HG03378 (cell line): ENCODE measurements around the gene IQGAP2.

Source experiments
- ATAC-seq: cut with Tn5 transposase; IDR thresholded peaks from one replicate; pipeline ENCODE4 v1.9.1; 2021; ENCODE audit warnings: mild to moderate bottlenecking, moderate library complexity; ENCODE audit not compliant: unreplicated experiment

The IQGAP2 gene

DNA sequence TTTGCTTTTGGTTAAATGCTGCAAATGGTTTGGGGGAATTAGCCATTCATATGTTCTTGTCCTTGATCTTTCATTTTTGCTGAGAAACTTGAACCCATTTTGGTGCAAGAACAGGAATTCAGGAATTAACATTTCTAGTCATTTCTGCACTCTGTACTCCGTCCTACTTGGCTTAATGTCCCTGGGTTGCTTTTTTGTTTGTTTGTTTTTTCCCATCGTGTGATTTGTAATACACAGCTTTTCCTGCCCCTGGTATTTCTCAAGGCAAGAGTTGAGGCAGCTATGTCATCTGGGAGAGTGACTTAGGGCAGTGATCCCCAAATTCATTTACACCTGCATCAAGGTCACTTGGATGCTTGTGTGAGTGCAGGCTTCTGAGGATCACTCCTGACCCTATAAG, 71.3 kb downstream of the IQGAP2 start:
- no peak for ATAC-seq

DNA sequence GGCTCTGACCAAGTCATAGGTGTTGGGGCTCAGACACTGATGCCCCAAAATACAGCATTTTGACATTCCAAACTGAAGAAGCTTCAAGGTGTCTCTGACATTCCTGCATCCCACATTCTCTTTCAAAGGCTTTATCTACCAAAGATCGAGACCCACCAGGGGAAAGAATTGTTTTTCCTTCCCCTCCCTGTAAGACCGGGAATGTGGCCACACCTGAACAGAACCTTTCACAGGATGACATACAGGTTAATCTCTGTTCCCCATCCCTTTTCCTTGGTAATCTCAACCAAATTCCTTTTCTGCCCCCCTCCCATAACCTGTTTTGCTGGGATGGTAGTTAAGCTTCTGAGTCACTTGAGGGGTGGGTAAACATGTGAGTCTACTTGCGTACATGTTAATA, 72.3 kb downstream of the IQGAP2 start:
- no peak for ATAC-seq

DNA sequence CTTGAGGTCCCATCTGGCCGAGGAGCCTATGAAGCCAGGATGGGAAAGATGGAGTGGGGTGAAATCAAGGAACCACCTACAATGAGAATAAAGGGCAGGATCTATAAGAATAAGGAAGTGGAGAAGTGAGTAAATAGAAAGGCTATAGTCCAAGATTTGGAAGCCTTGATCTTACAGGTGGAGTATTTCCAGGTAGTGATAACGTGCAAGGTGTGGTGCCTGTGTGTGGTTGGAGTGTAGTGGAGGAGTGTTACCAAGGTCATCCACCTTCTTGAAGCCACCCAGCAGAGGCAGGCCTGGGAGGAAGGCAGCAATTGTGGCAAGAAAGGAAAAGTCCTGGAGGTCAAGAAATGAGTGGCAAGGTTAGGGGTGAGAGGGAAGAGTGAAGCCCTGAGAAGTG, 72.9 kb downstream of the IQGAP2 start:
- no peak for ATAC-seq

DNA sequence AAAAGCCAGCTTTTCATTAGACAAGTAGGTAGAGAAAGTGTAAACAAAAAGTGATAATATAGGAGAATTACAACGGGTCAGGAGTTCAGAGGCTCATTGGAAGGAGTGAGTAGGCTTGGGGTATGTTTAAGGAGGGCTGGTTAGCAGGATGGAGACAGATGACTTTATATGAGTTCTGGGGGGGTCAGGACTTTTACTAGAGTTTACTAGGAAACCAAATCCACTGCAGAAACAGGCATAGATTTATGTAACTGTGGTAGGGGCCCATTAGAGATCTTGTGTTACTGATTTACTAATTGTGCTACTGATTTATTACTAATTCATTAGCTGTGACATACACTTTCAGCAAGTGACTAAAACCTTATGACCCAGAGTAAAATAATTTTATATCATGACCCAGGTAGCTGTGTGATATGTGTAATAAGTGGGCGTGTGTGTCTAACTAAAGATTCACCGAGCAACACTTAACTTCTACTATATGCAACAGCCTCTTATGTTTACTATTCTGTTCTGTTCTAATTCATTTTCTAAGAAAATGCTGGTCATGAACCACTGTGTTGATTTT, 73.5 kb downstream of the IQGAP2 start:
- no peak for ATAC-seq

DNA sequence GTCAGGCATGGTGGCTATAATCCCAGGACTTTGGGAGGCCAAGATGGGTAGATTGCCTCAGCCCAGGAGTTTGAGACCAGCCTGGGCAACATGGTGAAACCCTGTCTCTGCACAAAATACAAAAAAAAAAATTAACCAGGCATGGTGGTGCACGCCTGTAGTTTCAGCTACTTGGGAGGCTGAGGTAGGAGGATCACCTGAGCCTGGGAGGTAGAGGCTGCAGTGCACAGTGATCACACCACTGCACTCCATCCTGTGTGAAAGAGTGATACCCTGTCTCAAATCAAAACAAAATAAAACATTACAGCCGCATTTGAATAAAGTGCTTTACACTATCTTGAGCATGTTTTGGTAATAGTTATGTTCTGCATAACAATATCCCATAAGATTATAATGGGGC, 74.0 kb downstream of the IQGAP2 start:
- ATAC-seq = no peak

DNA sequence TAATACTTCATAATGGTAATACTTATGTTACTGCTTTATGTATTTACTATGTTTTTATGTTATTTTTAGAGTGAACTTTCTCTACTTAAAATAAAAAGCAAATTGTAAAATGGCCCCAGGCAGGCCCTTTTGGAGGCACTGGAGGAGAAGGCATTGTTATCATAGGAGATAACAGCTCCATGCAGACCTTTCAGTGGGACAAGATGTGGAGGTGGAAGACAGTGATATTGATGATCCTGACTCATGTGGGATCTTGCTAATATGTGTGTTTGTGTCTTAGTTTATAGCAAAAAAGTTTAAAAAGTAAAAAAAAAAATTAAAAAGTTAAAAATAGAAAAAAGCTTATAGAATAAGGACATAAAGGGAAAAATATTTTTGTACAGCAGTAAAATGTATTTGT, 74.5 kb downstream of the IQGAP2 start:
- no peak for ATAC-seq

DNA sequence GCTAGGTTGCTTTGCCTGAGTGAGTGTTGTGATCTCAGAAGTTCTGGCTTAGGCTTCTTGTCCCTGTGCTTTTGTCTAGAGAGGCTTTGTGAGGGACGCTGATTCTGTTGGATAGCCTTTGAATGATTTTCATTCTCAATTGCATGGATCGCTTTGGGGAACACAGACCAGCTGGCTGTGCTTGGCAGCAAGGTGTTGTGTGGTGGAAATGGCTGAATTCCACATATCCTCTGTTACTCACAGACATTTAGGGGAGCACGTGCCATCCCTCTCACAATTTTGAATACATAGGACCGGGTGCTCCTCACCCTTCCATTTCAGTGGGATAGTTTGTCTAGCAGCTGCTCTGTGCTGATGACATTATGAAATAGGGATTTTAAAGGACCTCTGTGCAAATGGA, 76.2 kb downstream of the IQGAP2 start:
- ATAC-seq = no peak

DNA sequence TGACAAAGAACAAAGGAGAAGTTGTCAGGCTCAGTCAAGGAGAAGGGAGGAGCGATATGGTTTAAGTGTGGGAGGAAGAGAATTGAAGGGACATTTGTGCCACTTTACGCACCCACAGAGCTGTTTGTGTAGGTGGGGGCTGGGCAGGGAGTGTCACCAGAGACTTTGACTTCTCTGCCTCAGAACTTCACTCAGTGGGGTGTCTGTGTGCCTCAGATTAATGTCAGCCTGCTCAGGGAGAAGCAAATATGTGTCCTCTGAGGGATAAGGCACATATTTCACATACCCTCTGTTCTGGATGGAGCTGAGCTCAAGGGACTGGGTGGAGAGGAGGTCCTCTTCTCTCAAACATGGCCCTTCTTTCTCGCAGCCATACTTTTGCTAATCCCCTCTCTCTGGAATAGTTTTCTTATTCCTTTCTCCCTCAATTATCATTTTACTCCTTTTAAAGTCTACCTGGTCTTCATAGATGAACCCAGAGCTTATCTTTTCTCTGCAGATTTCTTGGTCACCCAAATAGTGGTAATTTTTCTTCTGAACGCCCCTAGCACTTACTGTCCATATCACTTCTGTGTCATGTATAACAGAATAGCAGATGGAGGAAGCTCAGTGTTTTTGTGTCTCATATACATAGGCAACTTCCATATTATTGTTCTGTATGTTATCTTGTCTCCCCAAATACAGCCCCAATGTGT, 77.0 kb downstream of the IQGAP2 start:
- ATAC-seq = no peak

DNA sequence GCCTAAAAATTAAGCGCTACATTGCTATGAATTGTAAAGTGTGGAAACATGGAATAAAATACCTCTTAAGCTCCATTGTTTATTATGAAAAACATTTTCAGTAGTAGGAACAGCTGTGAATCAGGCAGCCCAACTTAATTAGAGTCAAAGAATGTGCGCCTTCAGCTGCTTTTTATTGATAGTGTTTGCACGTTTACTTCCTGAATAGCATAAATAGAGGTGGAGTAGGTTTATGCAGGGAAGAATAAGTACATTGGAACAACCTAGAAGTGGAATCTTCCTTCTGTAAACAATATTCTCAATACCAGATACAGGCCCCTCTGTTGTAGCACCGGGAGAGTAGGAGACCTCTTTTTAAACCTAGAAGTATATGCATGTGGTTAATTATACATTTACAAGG, 79.9 kb downstream of the IQGAP2 start:
- ATAC-seq = no peak

DNA sequence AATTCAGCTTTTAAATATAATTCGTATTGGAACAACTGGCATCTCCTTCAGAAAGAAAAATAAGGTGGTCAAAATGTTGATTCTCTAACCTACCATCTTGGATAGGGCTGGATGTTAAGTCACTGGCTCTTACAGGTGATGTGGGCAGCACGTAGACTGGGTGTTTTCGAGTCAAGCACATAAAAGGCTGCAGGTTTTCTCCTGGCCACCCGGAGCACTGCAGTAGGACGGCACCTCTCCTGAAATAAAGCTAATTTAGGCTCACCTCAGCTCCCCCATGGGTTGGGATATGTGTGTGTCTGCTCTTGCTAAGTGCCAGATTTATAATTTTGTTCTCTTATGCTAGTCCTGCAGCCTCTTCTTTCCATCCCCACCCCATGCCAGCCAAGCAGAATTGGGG, 80.3 kb downstream of the IQGAP2 start:
- no peak for ATAC-seq

DNA sequence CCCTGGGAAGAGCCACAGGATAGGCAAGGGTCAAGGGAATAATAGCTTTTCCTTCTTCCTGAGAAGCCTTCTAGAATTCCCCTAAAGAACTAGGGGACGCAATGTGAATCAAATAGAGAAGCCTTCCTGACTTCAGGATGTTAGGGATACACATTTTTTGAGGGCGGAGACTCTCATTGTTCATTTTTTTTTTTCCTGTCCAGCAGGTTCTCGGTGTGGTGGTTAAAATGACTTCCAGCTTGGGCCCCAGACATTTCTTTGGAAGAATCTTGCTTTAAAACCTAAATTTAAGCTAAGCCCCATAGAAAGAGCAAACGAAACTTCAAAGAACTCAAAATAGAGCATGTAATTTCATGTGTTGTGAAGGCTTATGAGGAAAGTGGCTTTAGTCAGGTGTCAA, 80.8 kb downstream of the IQGAP2 start:
- no peak for ATAC-seq

DNA sequence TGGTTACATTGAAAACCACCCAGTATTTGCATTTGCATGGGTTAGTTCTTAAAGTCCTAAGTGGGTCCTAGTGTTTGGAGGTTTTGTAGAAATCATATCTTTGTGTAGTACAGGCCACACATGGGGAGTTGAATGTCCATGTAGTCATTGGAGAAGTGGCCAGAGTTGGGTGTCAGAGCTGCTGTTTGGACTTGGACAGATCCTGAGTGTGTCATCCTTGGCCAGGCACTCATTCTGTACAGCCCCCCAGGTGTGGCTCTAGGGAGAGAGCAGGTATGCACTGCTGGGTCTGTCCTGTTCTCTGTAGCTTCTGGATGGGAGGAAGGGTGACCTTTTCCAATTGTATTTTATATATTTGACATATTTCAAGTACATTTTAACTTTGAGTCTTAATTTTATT, 82.4 kb downstream of the IQGAP2 start:
- ATAC-seq = no peak

DNA sequence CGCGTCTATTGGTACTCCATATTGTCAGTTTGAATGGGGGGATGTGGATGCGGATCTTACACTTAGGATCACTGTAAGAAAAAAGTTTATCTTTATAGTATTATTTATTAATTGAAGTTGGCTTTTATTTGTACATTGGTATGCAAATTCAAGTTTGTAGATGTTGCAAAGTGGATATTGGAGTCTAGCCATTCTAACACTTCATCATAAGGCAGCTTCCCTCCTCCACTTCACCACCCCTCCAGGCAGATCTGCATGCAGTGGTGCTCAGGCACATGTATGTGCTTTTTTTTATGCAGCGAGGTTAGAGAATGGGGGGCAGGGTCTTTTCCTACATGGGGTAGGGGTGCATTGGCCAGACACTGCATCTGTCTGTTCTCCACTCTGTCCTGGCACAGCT, 84.3 kb downstream of the IQGAP2 start:
- no peak for ATAC-seq

DNA sequence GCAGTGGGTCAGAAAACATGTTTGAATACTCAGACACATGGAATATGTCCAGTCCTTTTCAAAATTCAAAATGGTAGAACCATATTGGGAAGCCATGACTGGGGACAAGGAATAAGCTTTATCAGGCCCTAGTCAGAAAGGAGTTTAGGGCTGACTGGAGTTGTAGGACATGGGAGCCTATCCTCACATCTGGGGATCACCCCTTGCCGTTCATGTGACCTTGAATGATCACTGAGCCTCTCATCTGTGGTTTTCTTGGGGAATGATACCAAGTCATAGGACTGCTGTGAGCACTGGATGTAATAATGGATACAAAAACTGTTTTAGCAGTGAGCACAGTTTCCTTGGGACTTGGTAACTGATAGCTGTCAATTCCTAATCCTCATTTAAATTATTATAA, 84.7 kb downstream of the IQGAP2 start:
- no peak for ATAC-seq

DNA sequence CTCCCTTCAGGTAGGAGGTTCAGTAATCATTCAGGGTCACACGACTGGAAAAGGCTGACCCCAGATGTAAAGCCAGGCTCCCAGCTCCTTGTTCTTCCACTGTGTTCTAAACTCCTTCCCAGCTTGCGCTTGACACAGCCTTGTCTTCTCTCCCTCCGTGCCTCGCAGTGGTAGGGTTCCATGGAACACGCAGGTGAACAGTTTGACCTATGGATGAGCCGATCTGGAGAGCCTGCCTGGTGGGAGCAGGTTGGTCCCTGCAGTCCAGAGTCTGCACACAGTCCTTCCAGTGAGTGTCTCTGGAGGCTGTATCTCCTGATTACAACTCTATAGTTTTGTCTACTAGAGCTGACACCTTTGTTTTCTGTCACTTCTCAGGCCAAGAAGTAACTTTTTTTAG, 85.9 kb downstream of the IQGAP2 start:
- no peak for ATAC-seq

DNA sequence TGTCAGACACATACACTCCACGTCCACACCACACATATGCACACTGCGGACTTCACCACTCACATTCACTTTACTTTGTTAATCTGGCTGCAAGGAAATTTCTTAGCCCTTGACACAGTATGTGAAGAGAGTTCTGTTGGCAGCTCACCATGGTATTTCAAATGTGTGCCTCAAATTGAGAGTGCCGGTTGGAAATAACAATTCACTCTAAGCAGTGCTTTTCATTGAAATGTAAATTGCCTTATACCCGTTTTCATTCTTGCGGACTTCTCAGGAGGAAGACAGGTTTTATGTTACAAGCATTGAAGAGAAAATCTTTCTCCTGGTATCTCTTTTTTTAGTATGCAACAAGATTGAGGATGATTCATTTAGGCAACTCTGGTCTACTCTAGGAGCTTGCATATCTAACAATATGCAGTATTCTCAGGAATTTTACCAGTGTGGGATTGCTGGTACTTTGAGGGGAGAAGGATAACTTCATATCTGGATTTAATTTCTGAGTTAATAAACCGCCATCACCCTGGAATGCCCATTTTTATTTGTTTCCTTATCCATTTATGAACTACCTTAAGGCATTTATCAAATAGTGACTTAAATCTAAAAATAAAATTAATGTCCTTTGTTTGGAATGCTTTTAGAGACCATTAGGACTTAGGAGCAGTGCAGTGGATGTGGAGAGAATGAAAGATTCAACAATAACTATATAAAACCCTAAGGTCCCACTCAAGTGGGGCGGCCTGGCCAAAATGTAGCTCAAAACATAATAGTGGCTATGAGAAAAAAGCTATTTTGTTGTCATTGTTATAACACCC, 87.0 kb downstream of the IQGAP2 start:
- ATAC-seq = no peak

DNA sequence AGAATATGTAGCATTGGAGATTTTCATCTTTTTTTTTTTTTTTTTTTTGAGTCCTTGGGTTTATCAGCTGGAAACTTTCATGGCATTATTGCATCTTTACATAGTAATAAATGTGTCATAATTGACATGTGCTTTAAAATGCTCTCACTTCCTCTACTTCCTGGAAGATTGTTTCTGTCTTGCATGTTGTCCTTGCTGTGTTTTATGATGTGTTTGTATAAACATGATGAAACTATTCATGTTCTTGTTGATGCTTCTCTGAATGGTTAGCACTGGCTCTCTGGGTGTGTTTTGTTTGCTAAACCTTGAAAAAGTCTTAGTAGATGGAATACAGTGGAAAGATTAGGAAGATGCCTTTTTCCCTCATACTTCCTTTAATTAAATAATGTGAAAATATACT, 87.9 kb downstream of the IQGAP2 start:
- no peak for ATAC-seq

DNA sequence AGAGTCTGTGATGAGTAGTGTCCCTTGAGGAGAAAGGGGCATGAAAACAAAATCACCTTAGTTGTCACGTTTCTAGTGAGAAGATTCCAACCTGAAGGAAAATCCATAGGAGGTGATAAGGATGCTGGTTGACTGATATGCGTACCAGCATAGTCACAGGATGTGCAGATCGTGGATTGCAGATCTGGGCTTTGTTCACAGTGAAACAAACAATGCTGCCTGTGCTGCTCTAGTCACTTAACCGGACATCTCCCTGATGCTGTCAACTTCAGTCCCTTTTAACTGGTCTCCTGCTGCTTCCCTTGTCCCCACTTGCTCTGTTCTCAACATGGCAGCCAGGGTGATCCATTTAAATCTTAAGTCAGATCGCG, 89.7 kb downstream of the IQGAP2 start:
- ATAC-seq = no peak

DNA sequence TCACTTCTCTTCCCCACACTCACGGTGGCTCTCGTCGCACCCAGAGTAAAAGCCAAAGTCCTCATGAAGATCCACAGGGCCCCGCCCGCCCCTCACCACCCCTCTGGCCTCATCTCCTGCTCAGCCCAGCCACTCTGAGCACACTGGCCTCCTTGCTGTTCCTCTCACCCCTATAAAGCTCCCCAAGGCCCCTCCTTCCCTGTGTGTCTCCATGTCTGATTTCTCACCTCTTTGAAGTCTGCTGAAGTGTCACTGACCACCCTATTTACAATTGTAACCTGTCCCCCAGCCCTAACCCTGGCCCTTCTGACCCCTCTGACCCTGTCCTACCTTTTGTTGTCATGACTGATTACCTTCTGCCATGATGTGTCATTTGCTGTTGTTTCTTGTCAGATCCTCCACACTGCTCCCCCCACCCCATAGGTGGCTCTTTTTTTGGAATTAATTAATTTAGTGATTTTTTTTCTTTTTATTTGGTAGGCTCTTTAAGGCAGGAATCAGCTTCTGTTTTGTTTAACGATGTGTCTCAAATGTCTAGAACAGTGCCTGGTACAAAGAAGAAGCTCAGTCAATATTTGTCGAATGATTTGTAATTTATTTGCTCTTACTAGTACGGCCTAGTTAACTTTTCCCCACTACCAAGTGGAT, 90.2 kb downstream of the IQGAP2 start:
- no peak for ATAC-seq

DNA sequence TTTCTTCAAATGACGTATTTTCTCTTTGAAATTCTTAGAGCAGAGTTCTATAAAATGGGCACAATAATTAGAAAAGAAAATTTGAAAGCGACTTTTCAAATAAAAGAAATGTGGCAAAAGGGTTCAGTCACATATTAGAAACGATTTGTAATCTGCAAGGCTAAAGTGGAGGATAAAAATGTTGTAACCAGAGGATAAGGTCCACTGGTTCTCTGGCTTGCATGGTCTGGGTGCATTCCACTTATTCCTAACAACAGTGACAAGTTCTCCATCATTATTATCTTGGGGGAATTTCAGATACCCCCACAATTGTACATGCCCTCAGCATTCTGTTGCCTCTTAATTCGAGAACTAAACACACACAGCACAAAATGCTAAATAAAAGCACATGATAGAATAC, 91.1 kb downstream of the IQGAP2 start:
- no peak for ATAC-seq

DNA sequence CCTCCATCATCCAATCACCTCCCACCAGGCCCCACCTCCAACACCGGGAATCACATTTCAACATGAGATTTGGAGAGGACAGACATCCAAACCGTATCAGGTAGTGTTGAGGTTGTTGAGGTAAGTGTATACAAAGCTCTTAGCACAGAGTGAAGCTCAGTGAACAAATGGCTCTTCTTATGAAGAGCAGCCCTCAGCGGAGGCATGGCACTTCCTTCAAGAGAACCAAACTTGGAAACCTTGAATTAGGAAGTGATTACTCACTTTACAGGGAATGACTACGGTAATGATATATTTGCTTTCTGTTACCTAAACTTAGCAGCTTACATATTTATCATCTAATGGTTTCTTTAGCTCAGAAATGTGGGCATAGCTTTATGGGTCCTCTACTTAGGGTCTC, 92.8 kb downstream of the IQGAP2 start:
- no peak for ATAC-seq

DNA sequence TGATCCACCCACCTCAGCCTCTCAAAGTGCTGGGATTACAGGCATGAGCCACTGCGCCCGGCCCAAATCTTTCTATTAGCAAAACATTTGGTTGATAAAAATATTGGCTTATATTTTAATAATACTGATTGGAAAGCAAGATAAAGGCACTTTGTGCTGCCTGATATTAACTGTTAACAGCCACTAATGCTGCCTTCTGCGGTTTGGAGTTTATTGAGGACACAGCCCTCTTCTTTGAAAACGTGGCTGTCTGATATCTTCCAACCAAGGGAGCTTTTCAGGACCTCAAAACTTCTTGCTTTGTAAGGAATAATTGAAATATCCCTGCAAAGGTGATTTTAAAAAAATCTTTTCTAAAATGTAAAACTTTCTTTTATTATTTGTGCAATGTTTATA, 94.0 kb downstream of the IQGAP2 start:
- ATAC-seq = no peak
